Measurements from ENCODE around the gene HNRNPD. TPM values are rescaled to one million over a fixed set of nuclear protein-coding genes. Genes with fewer than 3 reads are reported as not detected.
A peak's percentile ranks its signal among the peaks of the same experiment; 100 is the strongest.
"Not testable (repeated sequence)": the region's sequence is repeated elsewhere in the genome, so short reads cannot be mapped to it uniquely, and the experiment has no call there.

HNRNPD gene
- total and polyA plus RNA-seq, 11 donors = 33.8 to 150 (median 122) TPM

- TF ChIP-seq POLR2A (IDR thresholded peaks at IDR 0.05) (no peak), CTCF (IDR thresholded peaks at IDR 0.05) (no peak)
- 43 to 50% (median 48%) methylated on average over 5 of the region's 5 CpGs for WGBS, 4 donors
- intact Hi-C loops (cut with DNase I) = no loop called here
Measured at GRCh38 chr4:82367438-82368097, 6.2 kb downstream of the HNRNPD start.

DNA sequence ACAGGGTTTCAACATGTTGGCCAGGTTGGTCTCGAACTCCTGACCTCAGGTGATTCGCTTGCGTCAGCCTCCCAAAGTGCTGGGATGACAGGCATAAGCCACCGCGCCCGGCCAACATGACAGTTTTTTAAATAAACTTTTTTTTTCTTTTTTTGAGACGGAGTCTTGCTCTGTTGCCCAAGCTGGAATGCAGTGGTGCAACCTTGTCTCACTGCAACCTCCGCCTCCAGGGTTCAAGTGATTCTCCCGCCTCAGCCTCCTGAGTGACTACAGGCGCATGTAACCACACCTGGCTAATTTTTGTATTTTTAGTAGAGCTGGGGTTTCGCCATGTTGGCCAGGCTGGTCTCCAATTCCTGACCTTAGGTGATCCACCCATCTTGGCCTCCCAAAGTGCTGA, 7.4 kb downstream of the HNRNPD start:
- H3K27ac ChIP-seq; intact Hi-C loops (cut with DNase I); H3K9me3 ChIP-seq; H3K4me3 ChIP-seq; ATAC-seq; DNase-seq; H3K27me3 ChIP-seq: not testable (repeated sequence)
- 89 to 95% (median 95%) methylated on average over 11 of the region's 11 CpGs for WGBS, 4 donors
- peaks cover 0 to 37% (median 29%) of the 10 kb centered on the region in 9 donors for H3K36me3 ChIP-seq
- peaks cover 21 to 100% (median 88%) of the 10 kb centered on the region in 12 donors for H3K4me1 ChIP-seq

More at GRCh38 chr4:82367438-82368097, 6.2 kb downstream of the HNRNPD start:
- Histone ChIP-seq H3K27me3 (no peaks in the 10 kb centered on the region), H3K4me3 (peak overlapping the region in 1 of 12 donors; percentile 10), H3K9me3 (no peaks in the 10 kb centered on the region), H3K27ac (no peak overlapping the region), H3K4me1 (peaks cover 21 to 98% (median 79%) of the 10 kb centered on the region in 12 donors), H3K36me3 (peaks cover 0 to 37% (median 29%) of the 10 kb centered on the region in 9 donors)
- DNase-seq = no peak
- ATAC-seq = no peak

- Histone ChIP-seq H3K27ac (no peak overlapping the region), H3K27me3 (no peaks in the 10 kb centered on the region), H3K4me3 (no peak overlapping the region), H3K36me3 (peaks cover 0 to 35% (median 22%) of the 10 kb centered on the region in 9 donors), H3K4me1 (peaks cover 14 to 100% (median 88%) of the 10 kb centered on the region in 12 donors), H3K9me3 (no peaks in the 10 kb centered on the region)
- no peak for ATAC-seq
- intact Hi-C loops (cut with DNase I) = no loop called here
- WGBS, 4 donors = 65 to 80% (median 76%) methylated on average over 4 of the region's 4 CpGs
- TF ChIP-seq CTCF (IDR thresholded peaks at IDR 0.05) = no peak
- TF ChIP-seq POLR2A (IDR thresholded peaks at IDR 0.05) = no peak
- DNase-seq = no peak
Measured at GRCh38 chr4:82363896-82364487, 9.8 kb downstream of the HNRNPD start.

GRCh38 chr4:82362565-82362964, 11.2 kb downstream of the HNRNPD start:
- H3K9me3 ChIP-seq = no peaks in the 10 kb centered on the region
- WGBS, 4 donors = 68 to 71% (median 70%) methylated on average over 9 of the region's 9 CpGs
- no peak for DNase-seq
- peak overlapping the region in 1 of 12 donors; percentile 21 for H3K27ac ChIP-seq
- H3K4me3 ChIP-seq = no peak overlapping the region
- H3K4me1 ChIP-seq = peaks cover 7 to 100% (median 84%) of the 10 kb centered on the region in 12 donors
- intact Hi-C loops (cut with DNase I) = no loop called here
- ATAC-seq = no peak
- H3K27me3 ChIP-seq = no peaks in the 10 kb centered on the region
- H3K36me3 ChIP-seq = peaks cover 0 to 39% (median 23%) of the 10 kb centered on the region in 9 donors
- TF ChIP-seq CTCF (IDR thresholded peaks at IDR 0.05) = no peak
- TF ChIP-seq POLR2A (IDR thresholded peaks at IDR 0.05) = no peak
